ES-I3 (cell line): ENCODE measurements around the gene TTN.

Source experiments
- H3K36me3 ChIP-seq: 2 replicates; pipeline ENCODE4 v1.6.1; 2013; ENCODE audit warnings: mild to moderate bottlenecking, low read length, control low read depth, moderate library complexity; ENCODE audit not compliant: insufficient read depth
- H3K4me1 ChIP-seq: 2 replicates; pipeline ENCODE4 v1.6.1; 2013; ENCODE audit warnings: mild to moderate bottlenecking, control low read depth, low read length; ENCODE audit not compliant: insufficient read depth
- H3K9ac ChIP-seq: 2 replicates; pipeline ENCODE4 v1.6.1; 2013; ENCODE audit warnings: low read depth, mild to moderate bottlenecking, low read length, moderate library complexity
- H3K9me3 ChIP-seq: 2 replicates; pipeline ENCODE4 v1.6.1; 2013; ENCODE audit warnings: mild to moderate bottlenecking, low read length, moderate library complexity; ENCODE audit not compliant: control insufficient read depth, insufficient read depth

The TTN gene

GRCh38 chr2:178514664-178515063, 292.6 kb downstream of the TTN start:
- H3K9ac ChIP-seq = no peak overlapping the region
- H3K9me3 ChIP-seq = no peaks in the 10 kb centered on the region
- no peaks in the 10 kb centered on the region for H3K36me3 ChIP-seq

DNA sequence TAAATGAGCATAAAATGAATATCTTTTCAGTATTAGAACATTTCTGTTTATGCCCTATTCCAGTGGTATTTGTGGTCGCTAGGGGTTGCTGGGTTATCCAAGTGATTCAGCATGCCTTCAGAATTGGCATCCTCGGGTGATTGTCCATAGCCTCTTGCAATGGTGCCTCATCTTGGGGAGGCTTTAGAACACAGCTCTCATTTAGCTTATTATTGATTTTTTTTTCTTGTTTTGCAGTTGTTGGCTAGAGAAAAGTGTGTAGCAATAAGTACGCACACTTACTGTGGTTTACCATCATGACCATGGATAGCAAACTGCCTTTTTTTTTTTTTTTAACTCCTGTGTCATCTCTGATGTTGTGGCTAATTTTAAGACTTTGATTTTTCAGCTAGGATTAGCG, 293.3 kb downstream of the TTN start:
- H3K36me3 ChIP-seq = no peaks in the 10 kb centered on the region
- 0 out of 2 replicates have a peak, but pooled peaks cover under 1% of the 10 kb centered on the region for H3K4me1 ChIP-seq
- no peak overlapping the region for H3K9ac ChIP-seq
- H3K9me3 ChIP-seq = no peaks in the 10 kb centered on the region

More at GRCh38 chr2:178514664-178515063, 292.6 kb downstream of the TTN start:
- H3K4me1 ChIP-seq = no peaks in the 10 kb centered on the region

DNA sequence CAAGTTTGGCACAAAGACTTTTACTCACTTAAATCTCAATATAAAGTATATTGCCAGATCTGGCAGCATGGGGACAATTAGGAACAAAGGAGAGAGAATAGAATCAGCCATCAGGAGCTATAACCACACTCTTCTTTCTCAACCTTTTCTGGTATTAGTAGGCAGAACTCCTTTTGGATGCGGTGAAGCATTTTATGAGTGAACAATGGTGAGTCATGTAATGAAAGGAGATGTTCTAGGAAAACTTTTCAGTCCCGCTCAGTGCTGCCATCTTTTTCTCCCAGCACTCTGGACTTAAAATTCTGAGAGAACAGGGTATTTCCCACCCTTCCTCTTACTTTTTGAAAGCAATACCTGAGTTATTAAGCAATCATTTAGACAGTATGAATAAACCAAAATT, 294.7 kb downstream of the TTN start:
- Histone ChIP-seq H3K36me3 (no peaks in the 10 kb centered on the region), H3K9ac (no peak overlapping the region), H3K9me3 (no peaks in the 10 kb centered on the region), H3K4me1 (0 out of 2 replicates have a peak, but pooled peaks cover 6% of the 10 kb centered on the region)

DNA sequence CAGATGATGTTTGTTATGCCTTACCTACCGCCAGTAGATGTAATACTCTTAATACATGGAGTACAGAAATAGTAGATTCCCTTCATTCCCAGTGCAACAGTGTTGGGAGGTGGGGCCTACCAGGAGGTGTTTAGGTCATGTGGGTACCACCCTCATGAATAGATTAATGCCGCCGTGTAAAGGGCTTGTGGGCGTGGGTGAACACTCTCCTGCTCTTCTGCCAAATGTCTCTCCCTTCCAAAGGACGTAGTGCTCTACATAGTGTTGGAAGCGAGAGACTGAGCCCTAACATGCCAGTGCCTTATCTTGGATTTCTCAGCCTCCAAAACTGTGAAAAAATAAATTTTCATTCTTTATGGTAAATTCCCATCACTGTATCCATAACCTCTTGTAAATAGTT, 296.8 kb downstream of the TTN start:
- H3K9ac ChIP-seq = no peak overlapping the region
- H3K4me1 ChIP-seq = peaks cover 16% of the 10 kb centered on the region
- H3K36me3 ChIP-seq = no peaks in the 10 kb centered on the region
- H3K9me3 ChIP-seq = no peaks in the 10 kb centered on the region

- no peaks in the 10 kb centered on the region for H3K9me3 ChIP-seq
- no peaks in the 10 kb centered on the region for H3K36me3 ChIP-seq
- no peak overlapping the region for H3K9ac ChIP-seq
- H3K4me1 ChIP-seq = peaks cover 16% of the 10 kb centered on the region
These were observed 298.6 kb downstream of the TTN start for GRCh38 chr2:178508646-178509045.

GRCh38 chr2:178506949-178507348, 300.3 kb downstream of the TTN start:
- no peaks in the 10 kb centered on the region for H3K36me3 ChIP-seq
- H3K9ac ChIP-seq = no peak overlapping the region
- H3K4me1 ChIP-seq = peaks cover 16% of the 10 kb centered on the region
- no peaks in the 10 kb centered on the region for H3K9me3 ChIP-seq

- Histone ChIP-seq H3K9ac (no peak overlapping the region), H3K4me1 (peaks cover 16% of the 10 kb centered on the region), H3K36me3 (no peaks in the 10 kb centered on the region), H3K9me3 (no peaks in the 10 kb centered on the region)
These were observed 300.7 kb downstream of the TTN start for GRCh38 chr2:178506524-178506923.

- Histone ChIP-seq H3K9me3 (no peaks in the 10 kb centered on the region), H3K36me3 (no peaks in the 10 kb centered on the region), H3K9ac (no peak overlapping the region), H3K4me1 (peaks cover 16% of the 10 kb centered on the region)
These were observed 301.1 kb downstream of the TTN start for GRCh38 chr2:178506101-178506500.

DNA sequence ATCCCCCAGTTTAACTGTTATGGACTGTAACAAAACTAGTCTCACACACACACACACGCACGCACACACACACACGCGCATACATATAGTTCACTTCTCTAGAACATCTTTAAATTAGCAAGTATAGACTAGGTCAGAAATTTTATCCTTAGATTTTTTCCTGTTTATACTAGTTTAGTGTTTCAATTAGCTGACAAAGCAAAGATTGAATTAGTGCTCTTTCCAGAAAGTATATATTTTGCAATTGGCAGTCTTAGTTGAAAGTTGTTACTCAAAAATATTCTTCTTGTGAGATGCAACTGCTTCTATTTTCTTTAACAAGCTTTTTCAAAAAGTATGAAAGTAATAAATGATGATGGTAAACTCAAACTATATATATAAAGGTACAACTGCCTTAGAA, 304.5 kb downstream of the TTN start:
- H3K4me1 ChIP-seq = peaks cover 13% of the 10 kb centered on the region
- H3K9me3 ChIP-seq = no peaks in the 10 kb centered on the region
- H3K36me3 ChIP-seq = peaks cover 4% of the 10 kb centered on the region; the same call in 1 of the 2 replicates
- H3K9ac ChIP-seq = no peak overlapping the region

GRCh38 chr2:178499640-178500039, 307.6 kb downstream of the TTN start:
- Histone ChIP-seq H3K36me3 (peaks cover 4% of the 10 kb centered on the region; the same call in 1 of the 2 replicates), H3K9me3 (no peaks in the 10 kb centered on the region), H3K9ac (no peak overlapping the region), H3K4me1 (0 out of 2 replicates have a peak, but pooled peaks cover 3% of the 10 kb centered on the region)

- H3K36me3 ChIP-seq = peaks cover 4% of the 10 kb centered on the region; the same call in 1 of the 2 replicates
- 0 out of 2 replicates have a peak, but pooled peaks cover 3% of the 10 kb centered on the region for H3K4me1 ChIP-seq
- H3K9me3 ChIP-seq = no peaks in the 10 kb centered on the region
- no peak overlapping the region for H3K9ac ChIP-seq
These were observed 309.1 kb downstream of the TTN start for GRCh38 chr2:178498137-178498536.

GRCh38 chr2:178496049-178496448, 311.2 kb downstream of the TTN start:
- no peak overlapping the region for H3K9ac ChIP-seq
- H3K36me3 ChIP-seq = peaks cover 4% of the 10 kb centered on the region; the same call in 1 of the 2 replicates
- H3K9me3 ChIP-seq = no peaks in the 10 kb centered on the region
- H3K4me1 ChIP-seq = 0 out of 2 replicates have a peak, but pooled peaks cover 3% of the 10 kb centered on the region

GRCh38 chr2:178491612-178492011, 315.6 kb downstream of the TTN start:
- Histone ChIP-seq H3K4me1 (no peaks in the 10 kb centered on the region), H3K36me3 (no peaks in the 10 kb centered on the region), H3K9ac (no peak overlapping the region), H3K9me3 (no peaks in the 10 kb centered on the region)

DNA sequence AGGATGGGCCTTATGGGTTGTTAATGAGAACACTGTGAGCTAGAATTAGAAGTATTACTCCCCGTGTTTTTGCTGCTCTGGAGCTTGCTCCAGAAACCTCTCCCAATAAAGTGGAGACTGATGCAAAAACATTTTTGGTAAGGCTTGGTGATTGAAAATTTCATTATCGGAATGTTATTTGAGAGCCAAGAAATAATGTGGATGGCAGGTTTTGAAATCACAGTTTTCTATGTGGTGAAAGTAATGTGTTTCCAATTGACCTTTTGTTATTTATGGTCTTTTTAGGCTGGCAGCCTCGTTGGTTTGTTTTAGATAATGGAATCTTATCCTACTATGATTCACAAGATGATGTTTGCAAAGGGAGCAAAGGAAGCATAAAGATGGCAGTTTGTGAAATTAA, 321.9 kb downstream of the TTN start:
- Histone ChIP-seq H3K4me1 (peaks cover 13% of the 10 kb centered on the region), H3K36me3 (no peaks in the 10 kb centered on the region), H3K9me3 (no peaks in the 10 kb centered on the region), H3K9ac (no peak overlapping the region)

GRCh38 chr2:178484245-178485041, 322.8 kb downstream of the TTN start:
- Histone ChIP-seq H3K9me3 (no peaks in the 10 kb centered on the region), H3K9ac (no peak overlapping the region), H3K36me3 (no peaks in the 10 kb centered on the region), H3K4me1 (peaks cover 13% of the 10 kb centered on the region)
